Esophagus squamous epithelium (tissue), 5 donors: ENCODE data around the gene TIFAB. TPM values are rescaled to one million over a fixed set of nuclear protein-coding genes. Genes with fewer than 3 reads are reported as not detected.

ENCODE experiments used
- DNase-seq: peaks from one replicate; lab custom pipeline; 2025; lab: John Stamatoyannopoulos, UW
- H3K27ac ChIP-seq, 4 donors: fragments of 200-600 bp; sonication (generic); one replicate each; pipeline ENCODE4 v1.5.1; 2016 to 2019; ENCODE audit warnings: mild to moderate bottlenecking in 1 of 4
- H3K27me3 ChIP-seq, 4 donors: fragments of 200-600 bp; sonication (generic); 1 replicate in 3 of 4; 2 replicates in 1 of 4; pipeline versions ENCODE4 v1.5.1 to v1.6.0; 2017 to 2021; ENCODE audit warnings: antibody characterized with exemption in 1 of 4
- H3K36me3 ChIP-seq, 3 donors: fragments of 200-600 bp; sonication (generic); one replicate each; pipeline ENCODE4 v1.5.1; 2016 to 2019
- H3K4me1 ChIP-seq, 3 donors: fragments of 200-600 bp; sonication (generic); one replicate each; pipeline ENCODE4 v1.5.1; 2017 to 2019
- H3K4me3 ChIP-seq, 4 donors: fragments of 200-600 bp; sonication (generic); 1 replicate in 3 of 4; 2 replicates in 1 of 4; pipeline ENCODE4 v1.5.1; 2016 to 2019; ENCODE audit warnings: mild to moderate bottlenecking in 2 of 4, moderate library complexity in 1 of 4
- H3K9me3 ChIP-seq, 3 donors: fragments of 200-600 bp; sonication (generic); one replicate each; pipeline ENCODE4 v1.5.1; 2016 to 2019
- POLR2A ChIP-seq, 4 donors: fragments of 450-650 bp; IDR thresholded peaks; one replicate each; pipeline ENCODE4 v1.6.1; 2017; ENCODE audit warnings: antibody characterized with exemption in 4 of 4, mild to moderate bottlenecking in 4 of 4, moderate library complexity in 3 of 4
- WGBS, 2 donors: methylation state at CpG; one replicate each; pipeline ENCODE4 v1.1.5; 2018; 5-methylcytosine and 5-hydroxymethylcytosine counted together
- intact Hi-C: fragments of 100-400 bp; cut with DNase I; formaldehyde crosslinking; loops from one replicate; pipeline ENCODE4 v1.15.0; 2022
- total RNA-seq, 4 donors: library from RNA; depleted of rRNA; stranded (reverse); fragments of >200 nt; gene quantifications; one replicate each; pipeline ENCODE4 v1.1.0, GENCODE V29; 2016
- TF ChIP-seq, protein P1 (sequence below), 6 experiments: fragments of 450-650 bp in 4 of 6; fragments of 200-600 bp in 2 of 6; sonication (generic) in 2 of 6; IDR thresholded peaks; one replicate each; pipeline ENCODE4 v1.5.1; 2016 to 2019; ENCODE audit warnings: antibody characterized with exemption in 6 of 6, mild to moderate bottlenecking in 4 of 6, moderate library complexity in 4 of 6
- donor health status: DM: yes; HTN: yes; CAD: no.

The TIFAB gene
- total RNA-seq, 4 donors from 2014 or later: under 0.01 to 0.18 (median 0.08) TPM; not detected in 1

DNA sequence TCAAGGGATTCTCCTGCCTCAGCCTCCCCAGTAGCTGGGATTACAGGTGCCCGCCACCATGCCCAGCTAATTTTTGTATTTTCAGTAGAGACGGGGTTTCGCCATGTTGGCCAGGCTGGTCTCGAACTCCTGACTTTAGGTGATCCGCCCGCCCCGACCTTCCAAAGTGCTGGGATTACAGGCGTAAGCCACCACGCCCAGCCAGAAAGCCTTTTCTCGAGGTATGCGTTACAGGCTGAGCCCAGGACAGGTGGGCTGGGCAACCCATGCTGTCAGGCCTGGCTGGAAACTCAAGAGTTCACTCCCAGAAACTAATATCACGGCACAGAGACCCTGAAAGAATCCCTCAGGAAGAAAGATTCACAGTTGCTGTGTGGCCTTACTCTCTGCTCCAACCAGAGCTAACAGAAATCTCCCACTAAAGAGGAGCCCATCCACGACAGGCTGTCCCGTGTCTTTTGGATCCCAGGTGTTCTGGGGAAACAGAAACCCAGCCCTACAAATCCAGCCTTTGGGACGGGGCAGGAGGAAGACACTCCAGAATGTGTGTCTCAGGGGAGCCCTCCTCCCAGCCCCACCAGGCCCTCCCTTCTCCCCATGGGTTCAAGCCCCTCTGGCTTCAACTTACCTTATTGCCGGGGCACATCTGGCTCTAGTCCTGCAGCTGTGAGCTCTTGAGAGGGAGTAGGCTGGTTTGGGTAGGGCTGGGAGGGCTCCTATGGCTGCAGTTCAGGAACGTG lies 400 bp downstream of the TIFAB start:
- WGBS, 2 donors: 66 to 74% methylated on average over 4 of the region's 17 CpGs
- Histone ChIP-seq H3K9me3 (no peaks in the 10 kb centered on the region), H3K27ac (no peak overlapping the region), H3K27me3 (peaks cover 0 to 45% (median 1%) of the 10 kb centered on the region in 4 donors), H3K36me3 (no peaks in the 10 kb centered on the region), H3K4me3 (no peak overlapping the region), H3K4me1 (no peaks in the 10 kb centered on the region)
- intact Hi-C loops: no loop called here
- TF ChIP-seq POLR2A (IDR thresholded peaks at IDR 0.05): no peak
- TF ChIP-seq, protein P1, sequence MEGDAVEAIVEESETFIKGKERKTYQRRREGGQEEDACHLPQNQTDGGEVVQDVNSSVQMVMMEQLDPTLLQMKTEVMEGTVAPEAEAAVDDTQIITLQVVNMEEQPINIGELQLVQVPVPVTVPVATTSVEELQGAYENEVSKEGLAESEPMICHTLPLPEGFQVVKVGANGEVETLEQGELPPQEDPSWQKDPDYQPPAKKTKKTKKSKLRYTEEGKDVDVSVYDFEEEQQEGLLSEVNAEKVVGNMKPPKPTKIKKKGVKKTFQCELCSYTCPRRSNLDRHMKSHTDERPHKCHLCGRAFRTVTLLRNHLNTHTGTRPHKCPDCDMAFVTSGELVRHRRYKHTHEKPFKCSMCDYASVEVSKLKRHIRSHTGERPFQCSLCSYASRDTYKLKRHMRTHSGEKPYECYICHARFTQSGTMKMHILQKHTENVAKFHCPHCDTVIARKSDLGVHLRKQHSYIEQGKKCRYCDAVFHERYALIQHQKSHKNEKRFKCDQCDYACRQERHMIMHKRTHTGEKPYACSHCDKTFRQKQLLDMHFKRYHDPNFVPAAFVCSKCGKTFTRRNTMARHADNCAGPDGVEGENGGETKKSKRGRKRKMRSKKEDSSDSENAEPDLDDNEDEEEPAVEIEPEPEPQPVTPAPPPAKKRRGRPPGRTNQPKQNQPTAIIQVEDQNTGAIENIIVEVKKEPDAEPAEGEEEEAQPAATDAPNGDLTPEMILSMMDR (IDR thresholded peaks at IDR 0.05): no peak
- no peak for DNase-seq

DNA sequence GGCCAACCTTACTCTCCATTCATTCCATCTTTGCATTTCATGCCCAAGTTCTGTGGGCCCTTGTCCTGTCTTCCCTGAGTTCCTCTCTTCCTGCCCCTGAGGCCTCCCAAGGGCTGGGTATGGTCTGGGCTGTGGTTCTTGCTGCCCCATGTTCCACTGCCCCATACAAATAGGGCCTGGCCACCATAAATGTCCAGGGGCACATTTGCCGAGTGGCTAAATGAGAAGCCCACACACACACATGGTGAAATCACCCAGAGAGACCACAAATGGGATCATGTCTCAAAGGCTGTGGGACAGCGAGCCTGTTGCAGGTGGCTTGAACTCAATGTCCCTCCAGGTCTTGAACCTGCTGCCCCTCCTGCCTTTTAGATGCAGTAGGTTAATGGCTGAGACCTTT lies 1.2 kb downstream of the TIFAB start:
- no peaks in the 10 kb centered on the region for H3K9me3 ChIP-seq
- WGBS, 2 donors: 100% methylated on average over 1 of the region's 2 CpGs; no CpG with 5 or more reads in 1 of the 2 donors
- TF ChIP-seq, protein P1 (IDR thresholded peaks at IDR 0.05): no peak
- no peak for TF ChIP-seq POLR2A (IDR thresholded peaks at IDR 0.05)
- DNase-seq: no peak
- no peaks in the 10 kb centered on the region for H3K4me1 ChIP-seq
- H3K36me3 ChIP-seq: no peaks in the 10 kb centered on the region
- intact Hi-C loops: no loop called here
- H3K27ac ChIP-seq: no peak overlapping the region
- peaks cover 0 to 38% (median 1%) of the 10 kb centered on the region in 4 donors for H3K27me3 ChIP-seq
- no peak overlapping the region for H3K4me3 ChIP-seq

DNA sequence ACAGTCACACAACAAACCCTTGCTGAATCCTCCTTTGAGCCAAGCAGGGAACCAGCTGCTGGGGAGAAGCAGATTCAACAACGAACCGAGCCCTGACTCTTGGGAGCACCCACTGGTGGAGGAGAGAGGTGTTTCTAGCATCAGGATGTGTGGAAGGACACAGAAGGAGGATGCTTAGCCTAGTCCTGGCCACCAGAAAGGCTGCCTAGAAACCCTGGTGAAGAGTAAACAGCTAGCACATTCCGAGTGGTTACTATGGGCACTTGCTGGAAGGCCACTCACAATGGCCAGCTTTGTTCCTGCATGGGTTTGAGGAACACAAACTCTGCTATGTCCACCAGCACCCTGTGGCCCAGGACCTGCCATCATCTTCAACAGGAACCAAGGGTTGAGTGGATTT lies 1.8 kb downstream of the TIFAB start:
- H3K4me3 ChIP-seq: no peak overlapping the region
- no peaks in the 10 kb centered on the region for H3K4me1 ChIP-seq
- no peaks in the 10 kb centered on the region for H3K36me3 ChIP-seq
- H3K27ac ChIP-seq: no peak overlapping the region
- no peak for DNase-seq
- H3K27me3 ChIP-seq: peaks cover 0 to 33% (median 1%) of the 10 kb centered on the region in 4 donors
- WGBS, 2 donors: 83 to 90% methylated on average over 1 to 3 of the region's 3 CpGs
- intact Hi-C loops: no loop called here
- no peaks in the 10 kb centered on the region for H3K9me3 ChIP-seq
- TF ChIP-seq, protein P1 (IDR thresholded peaks at IDR 0.05): no peak
- no peak for TF ChIP-seq POLR2A (IDR thresholded peaks at IDR 0.05)

DNA sequence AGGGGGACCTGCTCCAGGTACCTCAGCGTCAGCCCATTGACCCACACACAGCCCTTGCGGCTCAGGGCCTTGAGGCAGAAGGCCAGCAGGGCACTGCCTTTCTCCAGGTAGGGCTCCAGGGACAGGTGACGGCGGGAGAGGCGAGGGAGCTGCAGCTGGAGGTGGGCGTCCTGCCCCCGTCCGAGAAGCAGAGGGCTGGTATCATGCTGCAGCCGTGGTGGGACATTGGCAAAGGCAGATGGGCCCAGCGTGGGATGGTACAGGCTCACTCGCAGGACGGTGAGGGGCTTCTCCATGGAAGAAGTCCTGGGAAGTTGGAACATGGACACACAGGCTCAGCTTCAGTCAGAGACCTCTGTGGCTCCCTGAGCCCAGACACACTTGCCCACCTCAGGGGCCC lies 2.5 kb downstream of the TIFAB start:
- intact Hi-C loops: no loop called here
- 91% methylated on average over 9 of the region's 12 CpGs; no CpG with 5 or more reads in 1 of the 2 donors for WGBS, 2 donors
- no peak for DNase-seq

More for the DNA sequence above, 2.5 kb downstream of the TIFAB start:
- peaks cover 0 to 33% (median 1%) of the 10 kb centered on the region in 4 donors for H3K27me3 ChIP-seq
- no peaks in the 10 kb centered on the region for H3K4me1 ChIP-seq
- H3K9me3 ChIP-seq: no peaks in the 10 kb centered on the region
- no peaks in the 10 kb centered on the region for H3K36me3 ChIP-seq
- no peak for TF ChIP-seq POLR2A (IDR thresholded peaks at IDR 0.05)
- TF ChIP-seq, protein P1 (IDR thresholded peaks at IDR 0.05): no peak
- no peak overlapping the region for H3K27ac ChIP-seq
- H3K4me3 ChIP-seq: no peak overlapping the region
